Fibroblast of lung (primary cell): ENCODE data around the gene ADGRF5. TPM values are rescaled to one million over a fixed set of nuclear protein-coding genes. Genes with fewer than 3 reads are reported as not detected.

ENCODE experiments used
- DNase-seq, 2 donors: peaks; one replicate each; pipeline versions ENCODE4 v3.0.0 to v3.0.0-alpha.2; 2010; ENCODE audit warnings: low read depth in 2 of 2
- H2AFZ ChIP-seq: 2 replicates; pipeline ENCODE4 v1.5.1; 2012; ENCODE audit warnings: low read length, control low read depth, inconsistent platforms
- H3K27ac ChIP-seq: 2 replicates; pipeline ENCODE4 v1.5.1; 2011; ENCODE audit warnings: low read length, control low read depth; ENCODE audit not compliant: insufficient read depth
- H3K27me3 ChIP-seq: 2 replicates; pipeline ENCODE4 v1.5.1; 2011; ENCODE audit warnings: mild to moderate bottlenecking, low read length; ENCODE audit not compliant: control insufficient read depth, insufficient read depth
- H3K36me3 ChIP-seq: 2 replicates; pipeline ENCODE4 v1.5.1; 2011; ENCODE audit warnings: low read length; ENCODE audit not compliant: control insufficient read depth, insufficient read depth
- H3K4me1 ChIP-seq: 2 replicates; pipeline ENCODE4 v1.5.1; 2011; ENCODE audit warnings: low read length; ENCODE audit not compliant: control insufficient read depth, insufficient read depth; ENCODE audit errors: extremely low read depth
- H3K4me2 ChIP-seq: 2 replicates; pipeline ENCODE4 v1.5.1; 2011; ENCODE audit warnings: low read length, control low read depth; ENCODE audit not compliant: insufficient read depth; ENCODE audit errors: extremely low read depth
- H3K4me3 ChIP-seq, 4 experiments: fragments of 200-600 bp in 1 of 4; sonication (generic) in 1 of 4; replicated peaks in 1 of 4; 2 replicates each; pipeline ENCODE4 v1.5.1; 2011 to 2016; ENCODE audit warnings: low read length in 4 of 4, low read depth in 3 of 4, mild to moderate bottlenecking in 3 of 4, control low read depth in 2 of 4, inconsistent platforms in 1 of 4, mixed read lengths in 1 of 4; ENCODE audit not compliant: insufficient read depth in 1 of 4; ENCODE audit errors: control extremely low read depth in 1 of 4
- H3K79me2 ChIP-seq: 2 replicates; pipeline ENCODE4 v1.5.1; 2012; ENCODE audit warnings: mild to moderate bottlenecking, low read length, inconsistent platforms; ENCODE audit not compliant: control insufficient read depth, insufficient read depth
- H3K9ac ChIP-seq: 2 replicates; pipeline ENCODE4 v1.5.1; 2011; ENCODE audit warnings: mild to moderate bottlenecking, low read length, control low read depth; ENCODE audit not compliant: insufficient read depth
- H3K9me3 ChIP-seq: 2 replicates; pipeline ENCODE4 v1.5.1; 2012; ENCODE audit warnings: low read depth, low read length; ENCODE audit not compliant: control insufficient read depth, insufficient read depth
- H4K20me1 ChIP-seq: 2 replicates; pipeline ENCODE4 v1.5.1; 2011; ENCODE audit warnings: low read length; ENCODE audit not compliant: control insufficient read depth, insufficient read depth; ENCODE audit errors: extremely low read depth
- EZH2 ChIP-seq: IDR thresholded peaks from 2 replicates; pipeline ENCODE4 v1.5.1; 2012; ENCODE audit warnings: low read length, control low read depth, mild to moderate bottlenecking; ENCODE audit errors: missing control alignments
- polyA plus RNA-seq, 2 donors: library from polyadenylated mRNA; depleted of rRNA in 1 of 2; stranded (reverse) in 1 of 2; unstranded in 1 of 2; fragments of >200 nt; gene quantifications; 2 replicates each; pipeline ENCODE4 v1.2.1, GENCODE V29; 2011 to 2012; ENCODE audit warnings: missing spikeins in 1 of 2
- total RNA-seq: library from RNA; depleted of rRNA; stranded (reverse); fragments of >200 nt; gene quantifications from 2 replicates; pipeline ENCODE4 v1.2.1, GENCODE V29; 2014
- TF ChIP-seq, protein P1 (sequence below), 2 donors: IDR thresholded peaks in 1 of 2; conservative IDR thresholded peaks in 1 of 2; 1 replicate in 1 of 2; 2 replicates in 1 of 2; pipeline ENCODE4 v1.5.1; 2011 to 2012; ENCODE audit warnings: low read length in 2 of 2, control low read depth in 1 of 2, inconsistent platforms in 1 of 2, low read depth in 1 of 2, mild to moderate bottlenecking in 1 of 2

The ADGRF5 gene
- total and polyA plus RNA-seq, 2 donors (not counting 1 experiment from before 2014, with no cell fraction given), result under 0.01 to 19.3 TPM

DNA sequence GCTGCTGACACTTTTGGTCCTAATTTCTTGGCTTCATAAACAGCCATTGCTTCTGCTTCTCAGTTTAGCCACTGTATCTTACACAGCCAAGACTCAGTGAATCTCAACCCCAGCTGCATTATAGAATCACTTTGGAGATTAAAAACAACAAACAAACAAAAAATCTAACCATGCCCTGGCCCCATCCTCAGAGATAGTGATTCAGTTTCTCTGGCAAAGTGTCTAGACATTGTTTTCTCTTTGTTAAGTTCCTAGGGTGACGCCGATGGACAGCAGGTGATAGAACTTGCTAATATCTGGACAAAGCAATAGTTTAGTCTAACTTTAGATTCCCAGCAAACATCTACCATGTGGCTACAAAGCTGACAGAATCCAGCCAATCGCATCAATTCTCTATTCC, 2.9 kb downstream of the ADGRF5 start:
- no peaks in the 10 kb centered on the region for H4K20me1 ChIP-seq
- DNase-seq, result no peak
- H3K4me2 ChIP-seq, result no peak overlapping the region
- no peaks in the 10 kb centered on the region for H3K4me1 ChIP-seq
- H3K36me3 ChIP-seq, result no peaks in the 10 kb centered on the region
- H3K79me2 ChIP-seq, result no peaks in the 10 kb centered on the region
- H2AFZ ChIP-seq, result no peak overlapping the region
- TF ChIP-seq EZH2, result no peak
- TF ChIP-seq, protein P1, sequence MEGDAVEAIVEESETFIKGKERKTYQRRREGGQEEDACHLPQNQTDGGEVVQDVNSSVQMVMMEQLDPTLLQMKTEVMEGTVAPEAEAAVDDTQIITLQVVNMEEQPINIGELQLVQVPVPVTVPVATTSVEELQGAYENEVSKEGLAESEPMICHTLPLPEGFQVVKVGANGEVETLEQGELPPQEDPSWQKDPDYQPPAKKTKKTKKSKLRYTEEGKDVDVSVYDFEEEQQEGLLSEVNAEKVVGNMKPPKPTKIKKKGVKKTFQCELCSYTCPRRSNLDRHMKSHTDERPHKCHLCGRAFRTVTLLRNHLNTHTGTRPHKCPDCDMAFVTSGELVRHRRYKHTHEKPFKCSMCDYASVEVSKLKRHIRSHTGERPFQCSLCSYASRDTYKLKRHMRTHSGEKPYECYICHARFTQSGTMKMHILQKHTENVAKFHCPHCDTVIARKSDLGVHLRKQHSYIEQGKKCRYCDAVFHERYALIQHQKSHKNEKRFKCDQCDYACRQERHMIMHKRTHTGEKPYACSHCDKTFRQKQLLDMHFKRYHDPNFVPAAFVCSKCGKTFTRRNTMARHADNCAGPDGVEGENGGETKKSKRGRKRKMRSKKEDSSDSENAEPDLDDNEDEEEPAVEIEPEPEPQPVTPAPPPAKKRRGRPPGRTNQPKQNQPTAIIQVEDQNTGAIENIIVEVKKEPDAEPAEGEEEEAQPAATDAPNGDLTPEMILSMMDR (conservative IDR thresholded peaks at IDR 0.05 in 1 of 2, IDR thresholded peaks at IDR 0.05 in 1 of 2; ENCODE audit: low read depth in 1 of 2, low read length in 2 of 2), result no peak
- H3K9me3 ChIP-seq, result no peaks in the 10 kb centered on the region
- H3K4me3 ChIP-seq, result no peak overlapping the region
- H3K27me3 ChIP-seq, result no peaks in the 10 kb centered on the region
- H3K9ac ChIP-seq, result no peak overlapping the region
- no peak overlapping the region for H3K27ac ChIP-seq

DNA sequence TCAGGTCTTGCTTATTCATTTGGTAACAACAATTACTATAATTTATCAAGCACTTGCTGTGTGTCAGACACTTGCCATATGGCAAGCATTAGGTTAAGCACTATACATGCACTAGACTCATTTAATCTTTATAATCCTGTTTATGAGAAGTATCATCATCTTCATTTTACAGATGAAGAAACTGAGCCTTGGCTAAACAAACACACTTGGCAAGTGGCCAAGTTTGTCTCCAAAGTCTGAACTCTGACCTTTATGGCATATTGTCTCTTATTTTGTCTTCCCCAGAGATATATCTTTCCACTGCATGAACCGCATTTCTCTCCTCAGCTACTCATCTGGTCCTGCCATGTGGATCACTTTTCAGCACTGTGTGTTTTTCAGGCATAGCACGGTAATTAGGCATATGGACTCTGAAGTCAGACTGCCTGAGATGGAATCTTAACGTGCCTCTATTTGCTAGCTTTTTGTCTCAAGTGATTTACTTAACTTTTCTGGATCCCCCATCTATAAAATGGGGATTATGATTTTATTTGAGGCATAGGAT, 4.7 kb downstream of the ADGRF5 start:
- Histone ChIP-seq H3K4me1 (no peaks in the 10 kb centered on the region), H3K4me2 (no peak overlapping the region), H3K79me2 (no peaks in the 10 kb centered on the region), H3K27me3 (no peaks in the 10 kb centered on the region), H3K27ac (no peak overlapping the region), H3K36me3 (no peaks in the 10 kb centered on the region), H2AFZ (no peak overlapping the region), H3K9ac (no peak overlapping the region), H3K4me3 (no peak overlapping the region), H3K9me3 (no peaks in the 10 kb centered on the region), H4K20me1 (no peaks in the 10 kb centered on the region)
- DNase-seq, result no peak
- no peak for TF ChIP-seq EZH2
- TF ChIP-seq, protein P1 (conservative IDR thresholded peaks at IDR 0.05 in 1 of 2, IDR thresholded peaks at IDR 0.05 in 1 of 2; ENCODE audit: low read depth in 1 of 2, low read length in 2 of 2), result no peak

DNA sequence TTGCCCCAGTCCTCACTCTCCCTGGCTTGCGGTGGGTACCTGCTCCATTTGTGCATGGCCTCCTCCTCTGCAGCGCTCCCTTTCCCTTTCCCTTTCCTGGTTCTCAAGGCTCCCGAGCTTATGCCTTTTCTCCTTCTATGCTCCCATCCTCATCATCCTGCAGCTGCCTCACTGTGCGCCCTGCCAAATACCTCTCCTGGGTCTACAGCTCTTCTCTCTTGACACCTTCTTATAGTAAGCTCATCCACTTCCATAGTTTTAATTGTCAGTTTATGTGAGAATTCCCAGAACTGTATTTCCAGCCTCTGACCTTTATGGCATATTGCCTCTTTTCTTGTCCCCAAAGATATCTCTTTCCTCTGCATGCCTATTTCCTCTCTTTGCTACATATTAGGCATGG, 5.9 kb downstream of the ADGRF5 start:
- H3K27ac ChIP-seq, result no peak overlapping the region
- H3K36me3 ChIP-seq, result no peaks in the 10 kb centered on the region
- H3K4me1 ChIP-seq, result no peaks in the 10 kb centered on the region
- H4K20me1 ChIP-seq, result no peaks in the 10 kb centered on the region
- H3K9me3 ChIP-seq, result no peaks in the 10 kb centered on the region
- H2AFZ ChIP-seq, result no peak overlapping the region
- no peak overlapping the region for H3K4me2 ChIP-seq
- no peaks in the 10 kb centered on the region for H3K79me2 ChIP-seq
- TF ChIP-seq, protein P1 (conservative IDR thresholded peaks at IDR 0.05 in 1 of 2, IDR thresholded peaks at IDR 0.05 in 1 of 2; ENCODE audit: low read depth in 1 of 2, low read length in 2 of 2), result no peak
- no peak for TF ChIP-seq EZH2
- no peaks in the 10 kb centered on the region for H3K27me3 ChIP-seq
- no peak overlapping the region for H3K9ac ChIP-seq
- no peak for DNase-seq
- H3K4me3 ChIP-seq, result no peak overlapping the region
